ENCODE measurements around the gene RASSF8.
"Not testable (repeated sequence)": the region's sequence is repeated elsewhere in the genome, so short reads cannot be mapped to it uniquely, and the experiment has no call there.

The RASSF8 gene

DNA sequence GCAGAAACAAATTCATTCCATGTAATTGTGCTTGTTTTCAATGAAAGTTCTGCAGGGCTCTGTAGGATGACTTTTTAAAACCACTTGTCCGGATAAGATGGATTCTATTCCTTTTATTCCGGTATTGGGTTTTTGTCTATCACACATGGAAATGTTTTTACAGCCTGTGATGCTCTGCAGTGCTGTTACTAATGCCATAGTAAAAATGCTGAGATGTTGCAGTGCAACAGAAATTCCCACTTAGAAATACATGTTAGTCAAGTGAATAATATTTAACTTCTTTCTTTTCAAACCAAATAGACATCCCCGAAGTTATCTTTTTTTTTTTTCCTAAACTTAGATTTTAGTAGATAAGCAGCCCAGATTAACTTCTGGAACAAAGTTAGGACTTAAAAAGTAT, 71.9 kb downstream of the RASSF8 start:
- no peak for DNase-seq

GRCh38 chr12:26031318-26031717, 72.8 kb downstream of the RASSF8 start:
- DNase-seq, result no peak

DNA sequence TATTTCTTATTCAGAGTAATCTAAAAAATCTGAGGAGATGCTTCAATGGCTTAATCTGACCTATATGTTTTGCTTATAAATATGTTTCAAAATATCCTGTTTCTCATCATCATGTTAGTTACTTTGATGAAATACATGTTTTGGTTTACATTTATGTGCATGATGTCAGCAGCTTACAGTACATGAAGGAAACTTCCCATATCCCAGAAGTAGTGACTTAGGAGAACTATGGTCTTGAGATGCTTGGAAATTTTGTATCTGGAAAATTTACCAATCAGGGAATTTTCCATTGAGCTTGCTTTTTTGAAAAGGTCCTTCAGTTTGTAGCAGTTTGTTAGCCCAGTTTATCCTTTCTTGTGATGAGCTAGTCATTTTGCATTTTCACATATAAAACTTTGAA, 73.3 kb downstream of the RASSF8 start:
- DNase-seq, result no peak

DNA sequence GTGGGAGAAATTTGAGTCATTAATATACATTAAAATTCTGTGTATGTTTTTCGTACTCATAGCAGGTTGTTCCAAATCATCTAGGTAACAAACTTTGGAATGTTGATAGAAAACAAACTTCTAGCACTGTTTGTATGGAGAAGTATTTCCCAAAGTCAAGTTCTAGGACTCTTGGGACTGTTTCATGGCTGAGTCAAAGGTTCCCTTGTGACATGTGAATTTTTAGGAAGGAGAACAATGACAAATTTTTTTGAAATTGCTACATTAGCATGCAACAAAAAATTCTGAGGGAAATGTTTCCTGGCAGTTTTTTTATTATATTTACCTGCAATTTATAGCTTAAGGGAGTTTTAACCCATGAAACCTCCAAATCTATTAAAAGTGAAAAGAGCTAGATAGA, 73.8 kb downstream of the RASSF8 start:
- DNase-seq, result no peak

- DNase-seq, result peak; percentile 15
Measured at GRCh38 chr12:26032719-26033241, 74.3 kb downstream of the RASSF8 start.

DNA sequence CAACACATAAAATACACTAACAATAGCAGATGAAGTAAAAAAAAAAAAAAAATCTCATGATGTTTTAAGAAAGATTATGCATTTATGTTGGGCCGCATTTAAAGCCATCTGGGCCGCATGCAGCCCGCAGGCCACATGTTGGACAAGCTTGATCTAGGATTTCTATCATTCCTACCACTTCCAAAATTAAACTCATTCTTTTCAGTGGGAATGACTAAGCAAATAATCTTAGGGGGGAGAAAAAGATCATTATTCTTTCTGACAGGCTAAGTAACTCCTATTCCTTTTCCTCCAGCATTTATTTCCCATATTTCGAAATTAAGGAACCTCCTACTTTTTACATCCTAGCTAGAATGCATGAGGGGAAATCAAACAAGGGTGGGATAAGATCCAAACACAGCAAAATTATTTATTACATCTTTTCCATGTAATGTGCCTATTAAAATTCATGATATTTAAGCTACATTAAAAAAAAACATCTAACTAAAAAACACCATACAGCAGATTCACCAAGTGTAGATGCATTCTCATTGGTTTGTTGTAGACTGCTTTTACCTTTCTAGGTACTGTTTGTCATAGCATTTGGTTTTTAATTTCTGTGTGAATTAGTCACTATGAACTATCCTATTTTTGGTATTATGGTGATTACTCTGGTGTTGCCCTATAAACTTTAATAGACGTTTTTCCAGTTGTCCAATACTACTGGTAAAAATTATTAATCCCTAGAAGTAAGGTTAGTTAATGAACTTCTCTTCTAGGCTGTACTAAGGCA, 76.1 kb downstream of the RASSF8 start:
- DNase-seq, result no peak

DNA sequence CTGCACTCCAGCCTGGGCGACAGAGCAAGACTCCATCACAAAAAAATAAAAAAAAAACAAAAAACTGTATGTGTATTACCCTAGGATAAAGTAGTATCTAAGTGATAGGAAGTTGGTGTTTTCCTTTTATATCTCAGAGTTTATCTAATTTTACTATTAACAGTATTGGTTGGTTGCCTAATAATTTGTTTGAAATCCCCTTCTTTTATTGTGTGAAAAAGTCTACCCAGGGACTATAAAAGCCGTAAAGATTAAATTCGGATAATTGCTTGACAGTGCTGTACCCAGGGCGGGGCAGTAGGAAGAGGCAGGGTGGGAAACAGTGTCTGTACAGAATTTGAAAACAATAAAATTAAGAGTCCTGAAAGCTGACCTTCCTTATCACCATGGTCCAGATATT, 78.4 kb downstream of the RASSF8 start:
- no peak for DNase-seq

DNA sequence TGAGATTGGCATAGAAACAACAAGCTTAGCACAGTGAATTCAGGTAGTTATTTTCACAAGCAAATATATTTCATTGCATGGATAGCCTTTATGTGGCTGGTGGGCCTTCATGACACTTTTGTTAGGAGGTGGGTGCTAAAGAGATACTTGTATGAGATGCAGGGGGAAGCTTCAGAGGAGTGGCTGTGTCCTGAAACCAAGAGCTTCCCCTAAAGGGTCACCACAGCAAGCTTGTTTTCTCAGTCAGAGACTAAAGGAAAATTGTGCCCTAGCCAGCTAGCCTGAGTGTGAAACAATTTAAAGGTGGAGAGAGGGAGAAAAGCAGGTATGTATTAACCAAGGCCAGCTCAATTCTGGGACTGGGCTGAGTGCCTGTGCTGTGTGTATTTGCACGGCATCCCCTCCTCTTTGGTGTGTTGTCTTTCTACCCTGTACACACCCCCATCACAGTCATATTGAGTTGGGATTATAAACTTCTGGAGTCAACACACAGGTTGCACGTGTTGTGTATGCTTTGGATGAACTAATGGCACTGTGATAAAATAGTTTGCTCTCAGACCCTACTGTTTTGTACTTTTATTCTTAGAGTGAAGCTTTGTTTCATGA, 79.2 kb downstream of the RASSF8 start:
- no peak for DNase-seq

DNA sequence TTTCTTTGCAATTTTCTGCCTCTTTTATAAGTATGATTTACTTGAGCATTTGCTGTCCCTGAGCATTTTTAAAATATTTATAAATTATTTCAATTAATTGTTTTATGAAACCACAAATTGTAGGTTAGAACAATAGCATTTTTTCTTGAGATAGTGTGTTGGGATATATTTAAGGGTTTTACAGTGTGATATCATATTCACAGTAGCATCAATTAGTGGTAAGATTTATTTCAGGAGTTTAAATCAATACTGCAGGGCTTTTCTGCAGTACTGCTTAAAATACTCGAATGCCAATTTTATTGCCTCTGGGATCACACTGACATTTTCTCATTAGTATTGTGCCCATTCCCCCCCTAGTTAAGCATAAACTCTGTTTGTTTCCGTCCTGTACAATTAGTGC, 84.2 kb downstream of the RASSF8 start:
- DNase-seq, result no peak

- no peak for DNase-seq
Measured at GRCh38 chr12:26043135-26044006, 84.9 kb downstream of the RASSF8 start.

GRCh38 chr12:26044007-26044394, 85.5 kb downstream of the RASSF8 start:
- DNase-seq, result no peak

GRCh38 chr12:26044592-26044991, 86.1 kb downstream of the RASSF8 start:
- no peak for DNase-seq

DNA sequence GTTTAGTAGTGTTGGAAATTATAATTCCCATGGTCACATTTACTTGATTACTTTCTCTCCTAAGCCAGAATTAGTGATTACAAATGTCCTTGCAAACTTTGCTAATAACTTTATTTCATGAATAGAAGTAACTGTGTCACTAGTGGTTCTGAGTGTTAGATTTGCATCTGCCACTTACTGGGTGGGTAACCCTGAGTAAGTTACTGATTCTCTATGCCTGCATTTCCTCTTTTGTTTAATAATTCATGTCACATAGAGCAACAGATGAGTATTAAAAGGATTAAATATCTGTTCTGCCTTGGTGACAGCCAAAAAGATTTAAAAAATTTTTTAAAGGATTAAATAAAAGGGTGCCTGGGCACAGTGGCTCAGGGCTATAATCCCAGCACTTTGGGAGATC, 87.7 kb downstream of the RASSF8 start:
- no peak for DNase-seq

GRCh38 chr12:26046906-26047305, 88.4 kb downstream of the RASSF8 start:
- no peak for DNase-seq

- no peak for DNase-seq
Measured at GRCh38 chr12:26047401-26048226, 89.1 kb downstream of the RASSF8 start.

GRCh38 chr12:26052652-26053051, 94.2 kb downstream of the RASSF8 start:
- no peak for DNase-seq

GRCh38 chr12:26054383-26054782, 95.9 kb downstream of the RASSF8 start:
- DNase-seq, result no peak

GRCh38 chr12:26055087-26055486, 96.6 kb downstream of the RASSF8 start:
- no peak for DNase-seq

DNA sequence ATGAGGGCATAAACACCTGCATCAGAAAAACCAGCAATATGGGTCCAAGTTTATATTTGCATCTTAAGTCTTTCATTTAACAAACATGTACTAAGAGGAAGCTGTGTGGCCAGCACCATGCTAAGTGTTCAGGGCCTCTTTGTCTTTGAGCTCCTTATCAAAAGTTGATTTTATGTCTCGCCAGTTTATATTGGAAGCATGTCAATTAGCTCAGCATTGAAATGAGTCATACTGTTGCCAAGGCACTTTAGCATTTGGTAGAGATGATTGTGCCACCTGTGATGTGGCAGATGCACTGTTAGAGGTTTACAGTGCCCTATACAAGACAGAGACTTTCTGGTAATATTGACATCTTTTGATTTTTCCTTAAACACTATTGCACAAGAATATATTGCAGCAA, 97.9 kb downstream of the RASSF8 start:
- DNase-seq, result no peak

DNA sequence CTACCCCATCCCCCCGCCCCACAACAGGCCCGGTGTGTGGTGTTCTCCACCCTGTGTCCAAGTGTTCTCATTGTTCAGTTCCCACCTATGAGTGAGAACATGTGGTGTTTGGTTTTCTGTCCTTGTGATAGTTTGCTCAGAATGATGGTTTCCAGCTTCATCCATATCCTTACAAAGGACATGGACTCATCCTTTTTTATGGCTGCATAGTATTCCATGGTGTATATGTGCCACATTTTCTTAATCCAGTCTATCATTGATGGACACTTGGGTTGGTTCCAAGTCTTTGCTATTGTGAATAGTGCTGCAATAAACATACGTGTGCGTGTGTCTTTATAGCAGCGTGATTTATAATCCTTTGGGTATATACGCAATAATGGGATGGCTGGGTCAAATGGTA, 98.8 kb downstream of the RASSF8 start:
- DNase-seq, result not testable (repeated sequence)

- DNase-seq, result no peak
Measured at GRCh38 chr12:26058308-26058707, 99.8 kb downstream of the RASSF8 start.

DNA sequence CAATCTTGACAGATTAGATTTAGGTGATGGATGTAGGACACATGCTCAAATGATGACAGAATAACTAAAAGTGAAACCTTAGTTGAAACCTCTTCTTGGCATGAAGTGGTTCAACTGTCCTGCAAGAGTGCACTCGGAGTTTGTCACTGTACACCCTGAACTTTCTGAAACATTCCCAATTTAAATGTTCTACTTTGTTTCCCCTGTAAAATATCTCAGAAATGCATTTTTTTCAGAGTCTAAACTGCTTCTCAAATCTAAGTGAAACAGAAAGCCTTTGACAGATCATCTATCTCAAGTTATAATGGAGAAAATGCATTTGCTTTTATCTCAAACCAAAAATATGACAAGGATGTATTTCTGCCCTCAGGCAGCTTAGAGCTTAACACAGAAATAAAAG, 100.3 kb downstream of the RASSF8 start:
- DNase-seq, result no peak

DNA sequence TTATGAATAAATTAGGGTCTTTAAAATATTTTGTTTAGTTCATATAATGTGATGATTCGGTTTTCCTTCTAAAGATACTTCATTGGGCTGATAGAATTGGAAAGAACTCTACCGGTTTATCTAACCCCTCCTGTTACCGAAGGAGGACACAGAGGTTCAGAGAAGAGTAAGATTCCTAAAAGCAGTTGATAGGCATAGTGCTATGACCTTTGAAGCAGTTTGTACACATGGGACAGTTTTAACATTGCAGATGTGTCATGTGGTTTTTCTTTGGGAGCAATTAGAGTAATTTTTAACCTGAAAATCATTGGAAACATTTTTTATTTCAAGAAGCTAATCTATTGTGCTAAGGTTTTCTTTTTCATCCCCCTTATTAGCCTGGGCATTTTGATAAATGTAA, 103.5 kb downstream of the RASSF8 start:
- DNase-seq, result no peak

Data from NCI-H510A treated with DMSO at 0.1 percent for 48 hours (cell line).